ENCODE measurements around the gene SPAG9.

Gene SPAG9

GRCh38 chr17:50934161-50934560 is 186.5 kb downstream of the SPAG9 start:
- no peak for DNase-seq

GRCh38 chr17:50931144-50931908 is 189.3 kb downstream of the SPAG9 start:
- peak; percentile 44 to 72 for DNase-seq

GRCh38 chr17:50928646-50929045 is 192.0 kb downstream of the SPAG9 start:
- no peak for DNase-seq

GRCh38 chr17:50927287-50927686 is 193.4 kb downstream of the SPAG9 start:
- no peak for DNase-seq

GRCh38 chr17:50926523-50926922 is 194.1 kb downstream of the SPAG9 start:
- no peak for DNase-seq

GRCh38 chr17:50925296-50925891 is 195.3 kb downstream of the SPAG9 start:
- DNase-seq = no peak

GRCh38 chr17:50924800-50925199 is 195.9 kb downstream of the SPAG9 start:
- DNase-seq = no peak

GRCh38 chr17:50924300-50924699 is 196.4 kb downstream of the SPAG9 start:
- no peak for DNase-seq

GRCh38 chr17:50923611-50924010 is 197.1 kb downstream of the SPAG9 start:
- DNase-seq = no peak

- DNase-seq = no peak
Observed at GRCh38 chr17:50922721-50923405, 197.8 kb downstream of the SPAG9 start.

- no peak for DNase-seq
Observed at GRCh38 chr17:50922107-50922506, 198.6 kb downstream of the SPAG9 start.

- no peak for DNase-seq
Observed at GRCh38 chr17:50920891-50921586, 199.6 kb downstream of the SPAG9 start.

- no peak for DNase-seq
Observed at GRCh38 chr17:50920041-50920410, 200.6 kb downstream of the SPAG9 start.

GRCh38 chr17:50919321-50920040 is 201.2 kb downstream of the SPAG9 start:
- peak; percentile 24 to 31 for DNase-seq

- DNase-seq = no peak
Observed at GRCh38 chr17:50918933-50919296, 201.8 kb downstream of the SPAG9 start.

GRCh38 chr17:50918071-50918932 is 202.4 kb downstream of the SPAG9 start:
- DNase-seq = no peak

GRCh38 chr17:50917418-50917743 is 203.3 kb downstream of the SPAG9 start:
- DNase-seq = no peak

GRCh38 chr17:50916708-50917417 is 203.8 kb downstream of the SPAG9 start:
- DNase-seq = no peak

- DNase-seq = no peak
Observed at GRCh38 chr17:50916026-50916707, 204.5 kb downstream of the SPAG9 start.

- no peak for DNase-seq
Observed at GRCh38 chr17:50914505-50915063, 206.1 kb downstream of the SPAG9 start.
